Lower lobe of right lung (tissue), 2 donors: Measurements from ENCODE around the gene RITA1. TPM values are rescaled to one million over a fixed set of nuclear protein-coding genes. Genes with fewer than 3 reads are reported as not detected.

Experiments used
- ATAC-seq, 2 donors: fragments of 200-7000 bp; cut with Tn5 transposase; one replicate each; pipeline ENCODE4 v1.9.1; 2020 to 2022; ENCODE audit warnings: mild to moderate bottlenecking in 2 of 2, moderate library complexity in 2 of 2
- DNase-seq: peaks from one replicate; pipeline ENCODE4 v3.0.0-alpha.2; 2020
- H3K27ac ChIP-seq: fragments of 200-600 bp; one replicate; pipeline ENCODE4 v1.8.0; 2022
- H3K27me3 ChIP-seq: fragments of 200-600 bp; one replicate; pipeline ENCODE4 v1.8.0; 2022; ENCODE audit warnings: low read depth
- H3K36me3 ChIP-seq: fragments of 200-600 bp; one replicate; pipeline ENCODE4 v1.8.0; 2022; ENCODE audit warnings: mild to moderate bottlenecking
- H3K4me1 ChIP-seq: fragments of 200-600 bp; one replicate; pipeline ENCODE4 v1.8.0; 2022
- H3K4me3 ChIP-seq: fragments of 200-600 bp; one replicate; pipeline ENCODE4 v1.8.0; 2022; ENCODE audit warnings: mild to moderate bottlenecking
- H3K9me3 ChIP-seq: fragments of 200-600 bp; one replicate; pipeline ENCODE4 v1.8.0; 2022
- intact Hi-C: fragments of 100-400 bp; cut with DNase I; formaldehyde crosslinking; loops from one replicate; pipeline ENCODE4 v1.11.0; 2022
- total RNA-seq: library from RNA; stranded (reverse); fragmentation: NEBNext Ultra II Directional; extraction: Animal tissue kit (Norgen Biotek cat#: 25700); gene quantifications from one replicate; pipeline ENCODE4 v1.2.1, GENCODE V29; 2021
- TF ChIP-seq, protein P1 (sequence below): fragments of 200-600 bp; IDR thresholded peaks from one replicate; pipeline ENCODE4 v1.8.0; 2022; ENCODE audit warnings: antibody characterized with exemption, mild to moderate bottlenecking
- donor health status: DM: no; HTN: yes; CAD: no; lungs with severe emphysema.

RITA1 gene
- total RNA-seq, 1 donor from 2014 or later, result 14.2 TPM

DNA sequence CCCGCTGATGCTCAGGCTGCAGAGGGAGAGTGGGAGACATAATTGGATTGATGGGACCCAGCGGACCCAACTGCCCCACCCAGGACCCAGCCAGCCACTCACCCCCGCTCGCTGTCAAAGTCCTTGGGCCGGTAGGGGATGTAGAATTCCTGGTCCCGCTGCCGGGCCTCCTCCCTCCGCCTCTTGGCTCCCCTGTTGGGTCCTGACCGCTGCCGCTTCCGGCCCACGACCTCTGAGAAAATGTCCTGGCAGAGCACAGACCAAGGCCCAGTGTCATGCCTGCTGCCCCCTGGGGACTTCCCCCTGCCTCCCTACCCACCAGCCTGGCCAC is 22.5 kb upstream of the RITA1 start:
- no peak for ATAC-seq
- H3K27me3 ChIP-seq, result no peaks in the 10 kb centered on the region
- no peak overlapping the region for H3K27ac ChIP-seq
- DNase-seq, result no peak
- intact Hi-C loops, result no loop called here
- H3K36me3 ChIP-seq, result peaks cover 97% of the 10 kb centered on the region
- TF ChIP-seq, protein P1, sequence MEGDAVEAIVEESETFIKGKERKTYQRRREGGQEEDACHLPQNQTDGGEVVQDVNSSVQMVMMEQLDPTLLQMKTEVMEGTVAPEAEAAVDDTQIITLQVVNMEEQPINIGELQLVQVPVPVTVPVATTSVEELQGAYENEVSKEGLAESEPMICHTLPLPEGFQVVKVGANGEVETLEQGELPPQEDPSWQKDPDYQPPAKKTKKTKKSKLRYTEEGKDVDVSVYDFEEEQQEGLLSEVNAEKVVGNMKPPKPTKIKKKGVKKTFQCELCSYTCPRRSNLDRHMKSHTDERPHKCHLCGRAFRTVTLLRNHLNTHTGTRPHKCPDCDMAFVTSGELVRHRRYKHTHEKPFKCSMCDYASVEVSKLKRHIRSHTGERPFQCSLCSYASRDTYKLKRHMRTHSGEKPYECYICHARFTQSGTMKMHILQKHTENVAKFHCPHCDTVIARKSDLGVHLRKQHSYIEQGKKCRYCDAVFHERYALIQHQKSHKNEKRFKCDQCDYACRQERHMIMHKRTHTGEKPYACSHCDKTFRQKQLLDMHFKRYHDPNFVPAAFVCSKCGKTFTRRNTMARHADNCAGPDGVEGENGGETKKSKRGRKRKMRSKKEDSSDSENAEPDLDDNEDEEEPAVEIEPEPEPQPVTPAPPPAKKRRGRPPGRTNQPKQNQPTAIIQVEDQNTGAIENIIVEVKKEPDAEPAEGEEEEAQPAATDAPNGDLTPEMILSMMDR, result no peak
- H3K9me3 ChIP-seq, result no peaks in the 10 kb centered on the region
- H3K4me3 ChIP-seq, result no peak overlapping the region
- no peaks in the 10 kb centered on the region for H3K4me1 ChIP-seq

- TF ChIP-seq, protein P1, result no peak
- no peak overlapping the region for H3K4me3 ChIP-seq
- ATAC-seq (no peak), DNase-seq (no peak)
- H3K27ac ChIP-seq, result no peak overlapping the region
- no peaks in the 10 kb centered on the region for H3K4me1 ChIP-seq
- H3K9me3 ChIP-seq, result no peaks in the 10 kb centered on the region
- intact Hi-C loops, result no loop called here
- H3K36me3 ChIP-seq, result peaks cover 97% of the 10 kb centered on the region
- no peaks in the 10 kb centered on the region for H3K27me3 ChIP-seq
Measured at GRCh38 chr12:113164014-113164413, 21.5 kb upstream of the RITA1 start.

GRCh38 chr12:113165521-113166450 is 19.7 kb upstream of the RITA1 start:
- Histone ChIP-seq H3K27ac (no peak overlapping the region), H3K4me3 (no peak overlapping the region), H3K27me3 (no peaks in the 10 kb centered on the region), H3K4me1 (no peaks in the 10 kb centered on the region), H3K36me3 (peaks cover 97% of the 10 kb centered on the region), H3K9me3 (no peaks in the 10 kb centered on the region)
- DNase-seq (no peak), ATAC-seq (no peak)
- TF ChIP-seq, protein P1, result no peak
- intact Hi-C loops, result no loop called here

- H3K4me1 ChIP-seq, result no peaks in the 10 kb centered on the region
- DNase-seq (no peak), ATAC-seq (no peak)
- peaks cover 100% of the 10 kb centered on the region for H3K36me3 ChIP-seq
- no peak overlapping the region for H3K4me3 ChIP-seq
- intact Hi-C loops, result no loop called here
- TF ChIP-seq, protein P1, result no peak
- no peaks in the 10 kb centered on the region for H3K27me3 ChIP-seq
- H3K9me3 ChIP-seq, result no peaks in the 10 kb centered on the region
- no peak overlapping the region for H3K27ac ChIP-seq
Measured at GRCh38 chr12:113167868-113168267, 17.7 kb upstream of the RITA1 start.

DNA sequence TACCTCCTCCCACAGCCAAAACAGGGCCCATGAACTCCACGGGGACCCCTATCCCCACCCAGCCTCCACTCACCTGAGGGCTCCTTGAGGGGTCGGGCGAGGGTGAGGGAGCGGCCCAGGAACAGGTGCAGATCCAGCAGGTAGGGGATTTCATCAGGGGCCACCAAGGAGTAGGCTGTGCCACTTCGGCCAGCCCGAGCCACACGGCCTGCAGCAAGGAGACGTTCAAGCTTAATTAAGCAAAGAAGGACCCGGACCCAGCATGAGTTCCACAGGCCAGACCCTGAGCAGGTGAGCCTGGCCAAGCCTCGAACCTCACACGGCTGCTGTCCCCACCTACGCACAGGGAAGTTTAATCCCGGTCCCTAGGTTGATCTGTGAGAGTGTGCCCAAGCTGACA is 15.8 kb upstream of the RITA1 start:
- Histone ChIP-seq H3K9me3 (no peaks in the 10 kb centered on the region), H3K27me3 (no peaks in the 10 kb centered on the region), H3K4me1 (peaks cover 4% of the 10 kb centered on the region), H3K4me3 (no peak overlapping the region), H3K36me3 (peaks cover 100% of the 10 kb centered on the region), H3K27ac (no peak overlapping the region)
- DNase-seq (no peak), ATAC-seq (no peak)
- intact Hi-C loops, result no loop called here
- TF ChIP-seq, protein P1, result no peak
